HUDEP-2 (cell line): Measurements from ENCODE around the gene PLOD3.

Experiments
- DNase-seq, 76 experiments: peaks; one replicate each; lab custom pipeline; 2025; ENCODE audit not compliant: unreplicated experiment in 76 of 76; lab: John Stamatoyannopoulos, UW

The PLOD3 gene

GRCh38 chr7:101239191-101239950 is 22.0 kb upstream of the PLOD3 start:
- no peak for DNase-seq

- DNase-seq, result no peak
Measured at GRCh38 chr7:101238226-101239182, 21.1 kb upstream of the PLOD3 start.

- DNase-seq, result no peak
Measured at GRCh38 chr7:101237206-101238067, 20.1 kb upstream of the PLOD3 start, which contains the start of gene CLDN15. CLDN15 (minus strand) TSS chr7:101237802; CDS start chr7:101237581, 221 bp downstream.

- DNase-seq, result no peak
Measured at GRCh38 chr7:101236292-101236835, 19.0 kb upstream of the PLOD3 start.

GRCh38 chr7:101235522-101235921 is 18.1 kb upstream of the PLOD3 start:
- DNase-seq, result no peak

- DNase-seq, result peak in 21 of 76 experiments; percentile 4 to 43 (median 16)
Measured at GRCh38 chr7:101235050-101235449, 17.7 kb upstream of the PLOD3 start.

- DNase-seq, result no peak
Measured at GRCh38 chr7:101234636-101235035, 17.3 kb upstream of the PLOD3 start.

- DNase-seq, result peak in 3 of 76 experiments; percentile 19 to 33 (median 30)
Measured at GRCh38 chr7:101233907-101234547, 16.6 kb upstream of the PLOD3 start.

- DNase-seq, result no peak
Measured at GRCh38 chr7:101232141-101232850, 14.9 kb upstream of the PLOD3 start.

GRCh38 chr7:101231644-101232043 is 14.3 kb upstream of the PLOD3 start:
- no peak for DNase-seq

GRCh38 chr7:101226721-101227120 is 9.3 kb upstream of the PLOD3 start:
- no peak for DNase-seq

GRCh38 chr7:101225650-101226049 is 8.3 kb upstream of the PLOD3 start:
- no peak for DNase-seq

GRCh38 chr7:101223528-101223927 is 6.1 kb upstream of the PLOD3 start:
- DNase-seq, result no peak

GRCh38 chr7:101222275-101222830 is 5.0 kb upstream of the PLOD3 start:
- no peak for DNase-seq

GRCh38 chr7:101220295-101220694 is 2.9 kb upstream of the PLOD3 start:
- DNase-seq, result no peak

- no peak for DNase-seq
Measured at GRCh38 chr7:101218236-101219125, 1.1 kb upstream of the PLOD3 start.

GRCh38 chr7:101216860-101217387 is 457 bp downstream of the PLOD3 start:
- peak in 9 of 76 experiments; percentile 12 to 85 (median 21) for DNase-seq
